SK-N-SH treated with all-trans-retinoic acid at 6 μM for 48 hours (cell line): ENCODE results near the gene GRIK1.

ENCODE experiments used
- POU6F1 ChIP-seq: fragments of 250-450 bp; sonication (Bioruptor Pico); IDR thresholded peaks from 2 replicates; pipeline ENCODE4 v1.8.0; 2021; ENCODE audit warnings: low read depth, mild to moderate bottlenecking, moderate library complexity, borderline replicate concordance
- TCF4 ChIP-seq: fragments of 250-450 bp; sonication (Bioruptor Pico); IDR thresholded peaks from 2 replicates; pipeline ENCODE4 v1.8.0; 2021; ENCODE audit warnings: mild to moderate bottlenecking, moderate library complexity, borderline replicate concordance
- ZC3H10 ChIP-seq: fragments of 250-450 bp; sonication (Bioruptor Pico); IDR thresholded peaks from 2 replicates; pipeline ENCODE4 v1.5.1; 2021; ENCODE audit warnings: mild to moderate bottlenecking, moderate library complexity
- ZFP3 ChIP-seq: fragments of 250-450 bp; sonication (Bioruptor Pico); IDR thresholded peaks from 2 replicates; pipeline ENCODE4 v1.5.0; 2020; ENCODE audit warnings: mild to moderate bottlenecking, moderate library complexity

DNA sequence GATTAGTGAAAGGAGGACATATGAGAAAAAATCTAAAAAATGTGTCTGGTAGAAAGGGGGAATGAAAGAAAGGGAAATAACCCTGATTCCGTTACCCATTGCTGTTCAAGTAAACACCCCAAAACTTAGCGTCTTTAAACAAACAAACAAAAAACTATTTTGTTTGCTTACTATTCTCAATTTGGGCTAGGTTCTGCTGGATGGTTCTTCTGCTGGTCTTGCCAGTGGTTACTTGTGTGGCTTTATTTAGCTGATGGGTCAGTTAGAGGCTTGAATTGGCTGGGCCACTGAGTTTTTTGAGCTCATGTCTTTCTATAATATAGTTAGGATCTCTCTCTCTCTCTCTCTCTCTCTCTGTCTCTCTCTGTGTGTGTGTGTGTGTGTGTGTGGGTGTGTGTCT, 112.1 kb downstream of the GRIK1 start:
- no peak for TF ChIP-seq ZC3H10 (CRISPR knock-in tag)
- TF ChIP-seq TCF4: no peak
- TF ChIP-seq POU6F1 (CRISPR knock-in tag): no peak
- TF ChIP-seq ZFP3 (CRISPR knock-in tag): no peak
